SH-SY5Y (cell line): ENCODE data around the gene SPAG4.

ENCODE experiments used
- GATA2 ChIP-seq: IDR thresholded peaks from 2 replicates; pipeline ENCODE4 v1.6.1; 2011; ENCODE audit warnings: mild to moderate bottlenecking, low read depth, low read length
- GATA3 ChIP-seq: IDR thresholded peaks from 2 replicates; pipeline ENCODE4 v1.6.1; 2011; ENCODE audit warnings: low read depth, mild to moderate bottlenecking, low read length, moderate library complexity

The SPAG4 gene

GRCh38 chr20:35648836-35649235 is 33.2 kb downstream of the SPAG4 start:
- no peak for TF ChIP-seq GATA2
- no peak for TF ChIP-seq GATA3

GRCh38 chr20:35650632-35651031 is 35.0 kb downstream of the SPAG4 start:
- TF ChIP-seq GATA3: no peak
- no peak for TF ChIP-seq GATA2

- TF ChIP-seq GATA2 (no peak), GATA3 (no peak)
Observed at GRCh38 chr20:35651958-35652357, 36.3 kb downstream of the SPAG4 start.

GRCh38 chr20:35652641-35653429 is 37.2 kb downstream of the SPAG4 start:
- no peak for TF ChIP-seq GATA3

GRCh38 chr20:35653430-35653734 is 37.8 kb downstream of the SPAG4 start:
- TF ChIP-seq GATA3: no peak
- TF ChIP-seq GATA2: no peak

GRCh38 chr20:35653893-35654292 is 38.3 kb downstream of the SPAG4 start:
- TF ChIP-seq GATA2 (no peak), GATA3 (no peak)

- TF ChIP-seq GATA2 (no peak), GATA3 (no peak)
Observed at GRCh38 chr20:35654415-35654814, 38.8 kb downstream of the SPAG4 start.

- TF ChIP-seq GATA2 (no peak), GATA3 (no peak)
Observed at GRCh38 chr20:35657271-35657670, 41.6 kb downstream of the SPAG4 start.

- no peak for TF ChIP-seq GATA2
- TF ChIP-seq GATA3: no peak
Observed at GRCh38 chr20:35660122-35660937, 44.7 kb downstream of the SPAG4 start.

GRCh38 chr20:35661053-35661452 is 45.4 kb downstream of the SPAG4 start:
- no peak for TF ChIP-seq GATA3
- no peak for TF ChIP-seq GATA2

GRCh38 chr20:35661908-35662307 is 46.3 kb downstream of the SPAG4 start:
- TF ChIP-seq GATA3: no peak
- TF ChIP-seq GATA2: no peak

- no peak for TF ChIP-seq GATA3
- no peak for TF ChIP-seq GATA2
Observed at GRCh38 chr20:35662551-35662950, 46.9 kb downstream of the SPAG4 start.

- TF ChIP-seq GATA3 (no peak), GATA2 (no peak)
Observed at GRCh38 chr20:35663516-35664465, 48.2 kb downstream of the SPAG4 start.

- TF ChIP-seq GATA2 (no peak), GATA3 (no peak)
Observed at GRCh38 chr20:35664466-35665206, 49.0 kb downstream of the SPAG4 start, which contains the start of the genes CPNE1 and RBM12. CPNE1 (minus strand) TSS chr20:35664900; CDS start chr20:35632923, 31,977 bp downstream. RBM12 (minus strand) TSS chr20:35664900; CDS start chr20:35655322, 9,578 bp downstream.
